ENCODE measurements around the gene PTTG2.

- TF ChIP-seq CTCF (IDR thresholded peaks at IDR 0.05): no peak
- no peak for TF ChIP-seq TCF12 (IDR thresholded peaks at IDR 0.05)
- no peak for TF ChIP-seq MAX (IDR thresholded peaks at IDR 0.05; ENCODE audit: low read depth)
- TF ChIP-seq RCOR1 (IDR thresholded peaks at IDR 0.05; ENCODE audit: low read length): no peak
Measured at GRCh38 chr4:38005637-38006036, 45.4 kb downstream of the PTTG2 start.

All from SK-N-SH (cell line).